HL-60/S4 treated with retinoic acid at 250 ng/mL for 4 days and 3 days (cell line): ENCODE results near the gene FOSB.

ENCODE experiments used
- in situ Hi-C: fragments of 300-500 bp; cut with MboI; formaldehyde crosslinking; loops from 2 replicates; pipeline ENCODE4 v1.7.0; 2022; ENCODE audit warnings: low sequenced_read_pairs

Gene FOSB

GRCh38 chr19:45442408-45442777 lies 25.4 kb upstream of the FOSB start:
- in situ Hi-C loops = loop anchor here (5.0 kb wide), 1 partner anchor 35 kb away; no protein-coding TSS in a partner anchor

GRCh38 chr19:45442778-45443461 lies 24.9 kb upstream of the FOSB start:
- in situ Hi-C loops = loop anchor here (5.0 kb wide), 1 partner anchor 34 kb away; no protein-coding TSS in a partner anchor

GRCh38 chr19:45443462-45444317 lies 24.1 kb upstream of the FOSB start:
- in situ Hi-C loops = loop anchor here (5.0 kb wide), 1 partner anchor 34 kb away; no protein-coding TSS in a partner anchor

- in situ Hi-C loops = loop anchor here (5.0 kb wide), 1 partner anchor 33 kb away; no protein-coding TSS in a partner anchor
These were observed 23.3 kb upstream of the FOSB start for GRCh38 chr19:45444318-45445041.

- in situ Hi-C loops = no loop called here
These were observed 22.7 kb upstream of the FOSB start for GRCh38 chr19:45445139-45445538.

- in situ Hi-C loops = no loop called here
These were observed 21.5 kb upstream of the FOSB start for GRCh38 chr19:45446295-45446694.

- in situ Hi-C loops = no loop called here
These were observed 20.9 kb upstream of the FOSB start for GRCh38 chr19:45446944-45447343.

GRCh38 chr19:45448425-45448756 lies 19.4 kb upstream of the FOSB start:
- in situ Hi-C loops = no loop called here

- in situ Hi-C loops = no loop called here
These were observed 18.9 kb upstream of the FOSB start for GRCh38 chr19:45448887-45449299.

GRCh38 chr19:45450012-45450333 lies 17.8 kb upstream of the FOSB start:
- in situ Hi-C loops = no loop called here

GRCh38 chr19:45451131-45451849 lies 16.5 kb upstream of the FOSB start:
- in situ Hi-C loops = no loop called here

- in situ Hi-C loops = no loop called here
These were observed 15.9 kb upstream of the FOSB start for GRCh38 chr19:45451850-45452387.

GRCh38 chr19:45455707-45456499 lies 11.9 kb upstream of the FOSB start:
- in situ Hi-C loops = no loop called here

GRCh38 chr19:45456500-45456815 lies 11.3 kb upstream of the FOSB start:
- in situ Hi-C loops = no loop called here

GRCh38 chr19:45457776-45458175 lies 10.0 kb upstream of the FOSB start:
- in situ Hi-C loops = no loop called here

GRCh38 chr19:45460807-45461347 lies 6.9 kb upstream of the FOSB start:
- in situ Hi-C loops = no loop called here

- in situ Hi-C loops = no loop called here
These were observed 5.6 kb upstream of the FOSB start for GRCh38 chr19:45462174-45462573.

- in situ Hi-C loops = no loop called here
These were observed 4.6 kb upstream of the FOSB start for GRCh38 chr19:45463241-45463640.

GRCh38 chr19:45464274-45464673 lies 3.5 kb upstream of the FOSB start:
- in situ Hi-C loops = no loop called here
